ENCODE data around the gene FKBP7. TPM values are rescaled to one million over a fixed set of nuclear protein-coding genes. Genes with fewer than 3 reads are reported as not detected.

Gene FKBP7
- total and polyA plus RNA-seq, 2 donors (not counting 1 experiment from before 2014, with no cell fraction given) = 54.3 to 57.7 TPM

DNA sequence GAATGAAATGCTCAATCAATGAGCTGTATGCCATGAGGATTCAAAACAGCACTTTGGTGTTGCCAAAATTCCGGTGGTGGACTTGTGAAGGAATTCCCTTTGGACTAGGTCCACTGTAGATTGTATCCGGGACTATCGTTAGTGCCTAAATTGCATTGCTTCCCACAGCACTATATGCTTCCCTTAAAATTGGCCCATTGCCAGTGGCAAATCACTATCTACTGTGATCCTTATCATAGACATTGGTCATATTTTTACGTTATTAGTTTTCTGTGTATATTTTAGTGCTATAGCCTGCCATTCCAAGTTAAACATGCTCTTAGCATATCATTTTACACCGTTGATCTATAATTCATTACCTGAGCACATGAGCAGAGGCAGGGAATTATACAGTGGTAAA, 25.5 kb downstream of the FKBP7 start:
- H3K9ac ChIP-seq (ENCODE audit: insufficient read depth, low read length) = no peak overlapping the region
- H3K36me3 ChIP-seq (ENCODE audit: control insufficient read depth, insufficient read depth, low read length) = peaks cover 3% of the 10 kb centered on the region
- no peaks in the 10 kb centered on the region for H3K9me3 ChIP-seq (ENCODE audit: control insufficient read depth, insufficient read depth, low read depth, low read length)
- peak in 1 of 2 donors; percentile 9 for DNase-seq (ENCODE audit: low read depth in 2 of 2)
- no peak overlapping the region for H3K4me3 ChIP-seq (replicated peaks in 1 of 4; ENCODE audit: control extremely low read depth in 1 of 4, insufficient read depth in 1 of 4, low read depth in 3 of 4, low read length in 4 of 4)
- no peaks in the 10 kb centered on the region for H4K20me1 ChIP-seq (ENCODE audit: control insufficient read depth, extremely low read depth, insufficient read depth, low read length)
- H3K27ac ChIP-seq (ENCODE audit: insufficient read depth, low read length) = no peak overlapping the region
- no peak for TF ChIP-seq CTCF (conservative IDR thresholded peaks at IDR 0.05 in 1 of 2, IDR thresholded peaks at IDR 0.05 in 1 of 2; ENCODE audit: low read depth in 1 of 2, low read length in 2 of 2)
- TF ChIP-seq EZH2 (IDR thresholded peaks at IDR 0.05; ENCODE audit: low read length, missing control alignments) = no peak
- H3K4me1 ChIP-seq (ENCODE audit: control insufficient read depth, extremely low read depth, insufficient read depth, low read length) = no peaks in the 10 kb centered on the region
- no peaks in the 10 kb centered on the region for H3K27me3 ChIP-seq (ENCODE audit: control insufficient read depth, insufficient read depth, low read length)
- H3K4me2 ChIP-seq (ENCODE audit: extremely low read depth, insufficient read depth, low read length) = no peak overlapping the region
- H3K79me2 ChIP-seq (ENCODE audit: control insufficient read depth, insufficient read depth, low read length) = peaks cover 17% of the 10 kb centered on the region
- H2AFZ ChIP-seq (ENCODE audit: low read length) = no peak overlapping the region

GRCh38 chr2:178452334-178452733, 26.1 kb downstream of the FKBP7 start:
- Histone ChIP-seq H3K36me3 (ENCODE audit: control insufficient read depth, insufficient read depth, low read length) (peaks cover 3% of the 10 kb centered on the region), H3K4me2 (ENCODE audit: extremely low read depth, insufficient read depth, low read length) (no peak overlapping the region), H3K9me3 (ENCODE audit: control insufficient read depth, insufficient read depth, low read depth, low read length) (no peaks in the 10 kb centered on the region), H4K20me1 (ENCODE audit: control insufficient read depth, extremely low read depth, insufficient read depth, low read length) (no peaks in the 10 kb centered on the region), H3K27ac (ENCODE audit: insufficient read depth, low read length) (no peak overlapping the region), H3K27me3 (ENCODE audit: control insufficient read depth, insufficient read depth, low read length) (no peaks in the 10 kb centered on the region), H3K79me2 (ENCODE audit: control insufficient read depth, insufficient read depth, low read length) (peaks cover 17% of the 10 kb centered on the region), H2AFZ (ENCODE audit: low read length) (no peak overlapping the region), H3K9ac (ENCODE audit: insufficient read depth, low read length) (no peak overlapping the region), H3K4me1 (ENCODE audit: control insufficient read depth, extremely low read depth, insufficient read depth, low read length) (no peaks in the 10 kb centered on the region), H3K4me3 (replicated peaks in 1 of 4; ENCODE audit: control extremely low read depth in 1 of 4, insufficient read depth in 1 of 4, low read depth in 3 of 4, low read length in 4 of 4) (no peak overlapping the region)
- no peak for DNase-seq (ENCODE audit: low read depth in 2 of 2)
- no peak for TF ChIP-seq EZH2 (IDR thresholded peaks at IDR 0.05; ENCODE audit: low read length, missing control alignments)
- TF ChIP-seq CTCF (conservative IDR thresholded peaks at IDR 0.05 in 1 of 2, IDR thresholded peaks at IDR 0.05 in 1 of 2; ENCODE audit: low read depth in 1 of 2, low read length in 2 of 2) = no peak

GRCh38 chr2:178450774-178451525, 27.4 kb downstream of the FKBP7 start, which contains the start of the genes PJVK and PRKRA:
PJVK (plus strand) TSS chr2:178451378; CDS start chr2:178453410, 2,032 bp downstream.
PRKRA (minus strand) TSS chr2:178451175; CDS start chr2:178451030, 145 bp downstream.
- H3K4me3 ChIP-seq (replicated peaks in 1 of 4; ENCODE audit: control extremely low read depth in 1 of 4, insufficient read depth in 1 of 4, low read depth in 3 of 4, low read length in 4 of 4) = peak within 1 kb of the TSS; percentile 64 to 85 (median 84)
- peaks cover 17% of the 10 kb centered on the region for H3K79me2 ChIP-seq (ENCODE audit: control insufficient read depth, insufficient read depth, low read length)
- peak; percentile 96 to 98 for DNase-seq (ENCODE audit: low read depth in 2 of 2)
- no peaks in the 10 kb centered on the region for H3K9me3 ChIP-seq (ENCODE audit: control insufficient read depth, insufficient read depth, low read depth, low read length)
- no peaks in the 10 kb centered on the region for H4K20me1 ChIP-seq (ENCODE audit: control insufficient read depth, extremely low read depth, insufficient read depth, low read length)
- peak within 1 kb of the TSS; percentile 93 for H3K4me2 ChIP-seq (ENCODE audit: extremely low read depth, insufficient read depth, low read length)
- no peaks in the 10 kb centered on the region for H3K4me1 ChIP-seq (ENCODE audit: control insufficient read depth, extremely low read depth, insufficient read depth, low read length)
- no peaks in the 10 kb centered on the region for H3K27me3 ChIP-seq (ENCODE audit: control insufficient read depth, insufficient read depth, low read length)
- TF ChIP-seq EZH2 (IDR thresholded peaks at IDR 0.05; ENCODE audit: low read length, missing control alignments) (no peak), CTCF (conservative IDR thresholded peaks at IDR 0.05 in 1 of 2, IDR thresholded peaks at IDR 0.05 in 1 of 2; ENCODE audit: low read depth in 1 of 2, low read length in 2 of 2) (no peak)
- peak within 1 kb of the TSS; percentile 93 for H2AFZ ChIP-seq (ENCODE audit: low read length)
- peak within 1 kb of the TSS; percentile 97 for H3K27ac ChIP-seq (ENCODE audit: insufficient read depth, low read length)
- H3K9ac ChIP-seq (ENCODE audit: insufficient read depth, low read length) = peak within 1 kb of the TSS; percentile 96
- peaks cover 3% of the 10 kb centered on the region for H3K36me3 ChIP-seq (ENCODE audit: control insufficient read depth, insufficient read depth, low read length)

Measured in fibroblast of lung (primary cell).